Ovary (tissue), 3 donors: ENCODE measurements around the gene GBX2.

Source experiments
- CTCF ChIP-seq, 3 donors: fragments of 450-650 bp in 2 of 3; fragments of 200-600 bp in 1 of 3; IDR thresholded peaks; one replicate each; pipeline versions ENCODE4 v1.5.1 to v1.8.0; 2016 to 2022; ENCODE audit warnings: antibody characterized with exemption in 3 of 3, mild to moderate bottlenecking in 1 of 3
- EP300 ChIP-seq: sonication (generic); formaldehyde crosslinking; IDR thresholded peaks from one replicate; pipeline ENCODE4 v1.6.1; 2017; ENCODE audit warnings: antibody characterized with exemption
- POLR2A ChIP-seq: fragments of 450-650 bp; IDR thresholded peaks from one replicate; pipeline ENCODE4 v1.6.1; 2017; ENCODE audit warnings: antibody characterized with exemption, mild to moderate bottlenecking, moderate library complexity
- donor health status: DM: no; HTN: no; CAD: no.

DNA sequence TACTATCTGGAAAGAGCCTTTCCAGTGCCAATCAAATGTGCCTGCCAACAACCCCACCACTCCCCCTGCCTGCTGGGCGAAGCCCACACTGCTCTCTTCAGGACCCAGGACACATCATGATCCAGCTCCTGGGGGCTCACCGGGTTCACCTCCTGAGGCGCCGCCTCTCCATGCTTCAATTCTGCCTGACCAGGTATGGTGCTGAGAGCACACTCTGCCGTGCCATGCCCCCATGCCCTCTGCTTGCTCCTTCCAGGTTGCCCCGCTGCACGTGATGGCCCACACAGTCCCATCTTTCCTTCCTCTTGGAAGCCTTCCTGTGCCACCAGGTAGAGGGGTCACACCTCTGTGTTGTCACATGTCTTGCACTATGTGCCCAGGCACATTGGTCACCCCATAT lies 48.5 kb upstream of the GBX2 start:
- TF ChIP-seq POLR2A (no peak), CTCF (IDR thresholded peaks at IDR 0.05) (no peak), EP300 (no peak)
